ENCODE results near the gene VTI1A.

DNA sequence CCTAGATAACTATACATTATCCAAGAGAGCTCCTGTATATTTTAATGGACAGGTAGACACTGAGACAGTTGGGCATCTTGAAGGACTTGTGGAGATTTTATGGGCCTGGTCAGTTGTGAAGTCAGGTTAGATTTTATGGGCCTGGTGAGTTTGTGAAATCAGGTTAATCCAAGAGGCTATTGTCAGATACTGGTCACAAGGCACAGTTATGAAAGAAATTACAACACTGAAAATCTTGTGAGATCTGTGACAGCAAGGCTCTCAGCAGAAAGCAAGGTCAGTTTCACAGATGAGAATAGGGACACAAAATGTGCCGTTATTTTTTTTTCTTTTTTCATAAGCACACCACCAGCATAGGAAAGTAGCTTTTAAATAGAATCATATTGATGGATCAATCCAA is 167.6 kb downstream of the VTI1A start:
- TF ChIP-seq, protein P1, sequence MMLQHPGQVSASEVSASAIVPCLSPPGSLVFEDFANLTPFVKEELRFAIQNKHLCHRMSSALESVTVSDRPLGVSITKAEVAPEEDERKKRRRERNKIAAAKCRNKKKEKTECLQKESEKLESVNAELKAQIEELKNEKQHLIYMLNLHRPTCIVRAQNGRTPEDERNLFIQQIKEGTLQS (IDR thresholded peaks at IDR 0.05): no peak
- TF ChIP-seq JUND (IDR thresholded peaks at IDR 0.05) (no peak), FOXA2 (IDR thresholded peaks at IDR 0.05) (no peak), TAF1 (conservative IDR thresholded peaks at IDR 0.05) (no peak), SP1 (IDR thresholded peaks at IDR 0.05) (no peak)
- TF ChIP-seq, protein P2, sequence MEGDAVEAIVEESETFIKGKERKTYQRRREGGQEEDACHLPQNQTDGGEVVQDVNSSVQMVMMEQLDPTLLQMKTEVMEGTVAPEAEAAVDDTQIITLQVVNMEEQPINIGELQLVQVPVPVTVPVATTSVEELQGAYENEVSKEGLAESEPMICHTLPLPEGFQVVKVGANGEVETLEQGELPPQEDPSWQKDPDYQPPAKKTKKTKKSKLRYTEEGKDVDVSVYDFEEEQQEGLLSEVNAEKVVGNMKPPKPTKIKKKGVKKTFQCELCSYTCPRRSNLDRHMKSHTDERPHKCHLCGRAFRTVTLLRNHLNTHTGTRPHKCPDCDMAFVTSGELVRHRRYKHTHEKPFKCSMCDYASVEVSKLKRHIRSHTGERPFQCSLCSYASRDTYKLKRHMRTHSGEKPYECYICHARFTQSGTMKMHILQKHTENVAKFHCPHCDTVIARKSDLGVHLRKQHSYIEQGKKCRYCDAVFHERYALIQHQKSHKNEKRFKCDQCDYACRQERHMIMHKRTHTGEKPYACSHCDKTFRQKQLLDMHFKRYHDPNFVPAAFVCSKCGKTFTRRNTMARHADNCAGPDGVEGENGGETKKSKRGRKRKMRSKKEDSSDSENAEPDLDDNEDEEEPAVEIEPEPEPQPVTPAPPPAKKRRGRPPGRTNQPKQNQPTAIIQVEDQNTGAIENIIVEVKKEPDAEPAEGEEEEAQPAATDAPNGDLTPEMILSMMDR (IDR thresholded peaks at IDR 0.05; ENCODE audit: low read depth, low read length, missing input control): no peak

Measured in liver (tissue), 3 donors.